GM19035 (cell line): ENCODE results near the gene RBM8A.
"Not testable (repeated sequence)": the region's sequence is repeated elsewhere in the genome, so short reads cannot be mapped to it uniquely, and the experiment has no call there.

Experiments used
- ATAC-seq: cut with Tn5 transposase; IDR thresholded peaks from one replicate; pipeline ENCODE4 v1.9.1; 2021; ENCODE audit not compliant: unreplicated experiment

Gene RBM8A

DNA sequence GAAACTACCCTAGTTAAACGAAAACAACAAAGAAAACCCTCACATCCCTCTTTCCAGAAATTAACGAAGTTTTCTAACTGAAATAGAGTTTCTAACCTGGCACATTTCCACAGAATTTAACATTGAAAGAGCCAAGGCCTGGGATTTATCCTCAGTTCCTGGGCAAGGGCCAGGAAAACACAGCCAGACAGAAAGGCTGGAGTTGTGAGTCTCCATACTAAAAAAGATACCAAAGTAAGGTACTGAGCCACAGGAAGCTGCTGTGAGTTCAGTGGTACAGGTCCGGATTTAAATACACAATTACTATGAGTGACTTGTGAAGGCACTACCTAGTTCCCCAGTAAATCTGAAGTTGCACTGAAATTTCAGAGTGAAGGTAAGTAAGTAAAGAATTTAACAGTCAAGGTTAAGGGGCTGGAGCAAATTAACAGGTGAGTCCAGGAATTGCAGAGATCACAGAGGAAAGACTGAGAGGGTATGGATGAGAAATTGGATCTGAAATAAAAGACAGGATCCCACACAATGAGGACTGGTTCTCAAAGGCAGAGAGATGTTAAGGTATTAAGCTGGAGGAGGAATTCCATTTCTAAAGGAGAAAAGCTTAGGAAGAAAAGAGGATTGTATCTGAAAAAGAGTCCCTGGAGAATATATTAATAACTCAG is 29.6 kb upstream of the RBM8A start:
- no peak for ATAC-seq

DNA sequence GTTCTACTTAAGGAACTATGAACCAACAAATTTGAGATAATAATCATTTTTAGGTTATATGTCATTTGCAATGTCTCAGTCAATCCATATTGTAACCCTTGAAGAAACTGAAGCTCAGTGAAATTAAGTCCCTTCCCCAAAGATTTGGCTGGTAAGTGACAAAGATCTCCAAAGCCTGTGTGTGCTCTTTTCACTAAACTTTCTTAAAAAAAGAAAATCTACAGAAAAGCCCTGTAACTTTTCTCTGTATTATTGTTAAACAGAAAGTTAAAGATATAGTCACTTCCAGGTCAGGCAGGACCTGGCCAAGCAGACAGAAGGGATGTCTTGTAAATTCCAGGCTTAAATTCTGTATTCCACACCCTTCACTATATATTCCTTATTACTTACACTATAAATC is 29.1 kb upstream of the RBM8A start:
- ATAC-seq, result no peak

DNA sequence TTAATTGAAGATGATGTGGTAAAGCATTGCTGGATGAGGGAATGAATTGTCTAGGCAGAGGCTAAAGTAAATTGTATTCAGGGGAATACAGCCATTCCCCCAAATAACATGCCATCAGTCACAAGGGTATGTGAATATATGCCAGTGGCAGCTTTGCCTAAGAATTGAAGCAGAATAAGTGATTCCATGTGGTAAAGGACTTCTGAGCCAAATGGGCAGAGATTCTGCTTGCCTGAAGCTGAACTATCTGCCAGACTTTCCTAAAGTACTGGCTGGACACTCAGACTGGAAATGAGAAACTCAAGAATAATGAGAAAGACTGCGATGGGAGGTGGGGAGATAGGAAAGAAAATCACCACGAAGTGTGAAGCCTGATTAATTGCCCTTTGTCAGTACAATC is 28.2 kb upstream of the RBM8A start:
- ATAC-seq, result no peak

DNA sequence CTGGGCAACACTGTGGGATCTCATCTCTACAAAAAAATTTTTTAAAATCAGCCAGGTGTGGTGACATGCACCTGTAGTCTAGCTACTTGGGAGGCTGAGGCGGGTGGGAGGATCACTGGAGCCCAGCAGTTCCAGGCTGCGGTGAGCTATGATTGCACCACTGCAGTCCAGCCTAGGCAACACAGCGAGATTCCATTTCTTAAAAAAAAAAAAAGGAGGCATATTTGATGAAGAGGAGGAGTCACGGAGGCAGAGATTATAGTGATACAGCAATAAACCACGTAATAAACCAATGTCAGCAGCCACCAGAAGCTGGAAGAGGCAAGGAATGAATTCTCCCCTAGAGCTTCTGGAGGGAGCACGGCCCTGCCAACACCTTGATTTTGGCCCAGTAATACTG is 26.6 kb upstream of the RBM8A start:
- no peak for ATAC-seq

DNA sequence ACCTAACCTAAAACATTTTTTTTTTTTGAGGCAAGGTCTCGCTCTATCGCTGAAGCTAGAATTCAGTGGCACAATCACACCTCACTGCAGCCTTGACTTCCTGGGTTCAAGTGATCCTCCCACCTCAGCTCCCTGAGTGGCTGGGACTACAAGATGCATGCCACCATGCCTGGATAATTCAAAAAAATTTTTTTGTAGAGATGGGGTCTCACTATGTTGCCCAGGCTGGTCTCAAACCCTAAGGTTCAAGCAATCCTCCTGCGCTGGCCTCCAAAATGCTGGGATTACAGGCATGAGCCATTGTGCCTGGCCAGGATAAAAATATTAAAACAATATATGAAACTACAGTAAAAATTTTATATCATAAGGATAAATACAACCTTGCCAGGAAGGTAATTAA is 25.6 kb upstream of the RBM8A start:
- ATAC-seq, result no peak

DNA sequence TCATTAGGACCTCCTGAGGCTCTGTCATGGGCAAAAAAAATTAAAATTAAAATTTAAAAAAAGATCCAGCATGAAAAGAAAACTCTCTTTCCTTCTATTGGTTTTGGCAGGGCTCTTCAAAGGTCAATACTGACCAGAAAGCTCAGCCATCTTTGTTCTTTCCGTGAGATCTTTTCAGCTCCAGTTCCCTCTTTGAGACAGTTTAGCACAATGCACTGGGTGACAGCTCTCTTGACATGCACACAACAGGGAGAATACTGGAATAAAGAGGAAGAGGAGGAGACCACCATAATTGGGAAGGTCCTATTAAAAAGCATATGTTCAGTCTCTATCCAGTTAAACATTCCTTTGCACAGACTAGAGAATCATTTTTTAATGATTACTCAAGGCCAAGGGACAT is 24.2 kb upstream of the RBM8A start:
- ATAC-seq, result no peak

DNA sequence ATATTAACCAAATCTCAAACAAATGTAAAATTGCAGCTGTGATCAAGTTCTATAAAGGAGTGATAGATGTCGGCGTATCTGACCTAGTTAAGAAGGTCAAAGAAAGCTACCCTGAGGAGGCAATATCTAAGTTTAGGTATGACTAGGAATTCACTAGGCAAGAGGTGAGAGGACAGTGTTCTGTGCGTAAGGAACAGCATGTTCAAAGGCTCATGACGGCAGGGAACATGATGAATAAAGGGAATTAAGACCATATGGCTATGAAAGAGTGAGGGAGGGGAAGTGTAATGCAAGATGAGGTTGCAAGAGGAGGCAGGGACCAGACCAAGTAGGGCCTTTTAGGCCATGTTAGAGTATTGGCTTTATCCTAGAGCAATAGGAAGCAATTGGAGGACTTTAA is 21.9 kb upstream of the RBM8A start:
- ATAC-seq, result no peak

DNA sequence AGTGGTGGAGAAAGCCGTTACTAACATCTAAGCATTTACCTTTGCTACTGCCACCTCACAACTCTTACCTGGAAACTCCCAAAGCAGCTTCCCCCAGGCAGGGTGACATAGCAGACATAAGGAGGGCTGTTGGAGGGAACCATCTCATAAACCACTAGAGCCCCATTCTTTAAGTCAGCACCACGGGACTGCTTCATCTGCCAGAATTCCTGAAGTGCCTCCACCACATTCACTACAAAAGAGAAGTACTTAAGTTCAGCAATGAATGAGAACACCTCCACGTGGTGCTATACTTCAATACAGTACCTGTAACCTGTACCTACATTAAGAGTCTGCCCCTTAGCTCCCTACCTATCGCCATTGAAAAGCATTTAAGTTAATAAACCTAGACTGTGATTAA is 20.3 kb upstream of the RBM8A start:
- no peak for ATAC-seq

- ATAC-seq, result no peak
Measured at GRCh38 chr1:145946477-145946986, 19.2 kb upstream of the RBM8A start.

- ATAC-seq, result no peak
Measured at GRCh38 chr1:145944532-145944931, 17.2 kb upstream of the RBM8A start.

DNA sequence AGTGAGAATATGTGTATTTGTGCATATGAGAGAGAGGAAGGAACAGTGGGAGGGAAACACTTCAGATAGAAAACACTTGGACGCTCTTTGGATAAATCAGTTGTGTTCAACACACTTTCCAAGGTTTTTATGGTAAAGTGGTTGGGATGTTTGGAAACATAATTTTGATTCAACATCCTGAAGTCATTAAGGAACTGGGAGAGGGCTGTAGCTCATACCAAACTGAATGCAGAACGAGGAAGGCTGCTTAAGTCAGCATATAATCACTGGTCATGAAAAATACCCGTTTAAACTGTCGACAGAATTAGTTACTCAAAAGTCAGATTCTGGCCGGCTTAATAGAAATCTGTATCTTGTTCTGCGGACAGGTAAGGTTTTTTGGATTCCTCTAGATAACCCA is 15.6 kb upstream of the RBM8A start:
- no peak for ATAC-seq

- no peak for ATAC-seq
Measured at GRCh38 chr1:145942405-145942804, 15.1 kb upstream of the RBM8A start.

DNA sequence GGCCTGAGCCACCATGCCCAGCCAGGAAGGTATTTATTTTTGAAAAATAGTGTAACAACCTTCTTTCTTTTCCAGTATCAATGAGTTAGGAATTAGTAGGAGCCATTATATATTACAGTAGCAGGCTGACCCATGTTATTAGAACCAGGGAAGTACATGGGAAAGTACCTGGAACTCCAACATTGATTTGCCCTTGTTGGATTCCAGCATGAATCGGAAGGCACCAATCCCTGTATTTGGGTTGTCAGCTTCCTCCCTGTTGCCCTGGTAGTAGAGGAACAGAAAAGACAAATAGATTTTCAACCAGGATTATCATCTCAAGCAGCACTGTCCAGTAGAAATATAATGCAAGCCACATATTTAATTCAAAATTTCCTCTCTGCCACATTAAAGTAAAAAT is 10.2 kb upstream of the RBM8A start:
- no peak for ATAC-seq

GRCh38 chr1:145936247-145936646 is 9.0 kb upstream of the RBM8A start:
- ATAC-seq, result no peak

- ATAC-seq, result no peak
Measured at GRCh38 chr1:145935708-145936107, 8.4 kb upstream of the RBM8A start.

GRCh38 chr1:145932522-145933009 is 5.3 kb upstream of the RBM8A start:
- ATAC-seq, result not testable (repeated sequence)

DNA sequence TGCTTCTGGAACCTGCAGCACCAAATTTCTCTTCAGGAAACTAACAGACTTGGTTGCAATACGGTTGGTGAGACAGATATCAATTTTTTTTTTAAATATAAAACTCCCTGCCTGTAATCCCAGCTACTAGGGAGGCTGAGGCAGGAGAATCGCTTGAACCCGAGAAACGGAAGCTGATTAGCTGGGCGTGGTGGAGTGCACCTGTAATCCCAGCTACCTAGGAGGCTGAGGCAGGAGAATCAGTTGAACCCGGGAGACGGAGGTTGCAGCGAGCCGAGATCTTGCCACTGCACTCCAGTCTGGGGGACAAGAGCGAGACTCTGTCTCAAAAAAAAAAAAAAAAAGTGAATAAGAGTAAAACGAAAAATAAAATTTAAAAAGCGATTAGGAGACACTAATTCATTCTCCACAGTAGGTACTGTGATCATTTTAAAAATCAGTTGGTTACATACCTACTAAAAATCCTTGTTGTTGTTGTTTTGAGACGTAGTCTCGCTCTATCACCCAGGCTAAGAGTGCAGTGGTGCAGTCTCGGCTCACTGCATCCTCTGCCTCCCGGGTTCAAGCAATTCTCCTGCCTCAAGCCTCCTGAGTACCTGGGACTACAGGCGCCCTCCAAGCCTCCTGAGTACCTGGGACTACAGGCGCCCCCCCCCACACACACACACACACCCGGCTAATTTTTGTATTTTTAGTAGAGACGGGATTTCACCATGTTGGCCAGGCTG is 796 bp upstream of the RBM8A start:
- no peak for ATAC-seq

DNA sequence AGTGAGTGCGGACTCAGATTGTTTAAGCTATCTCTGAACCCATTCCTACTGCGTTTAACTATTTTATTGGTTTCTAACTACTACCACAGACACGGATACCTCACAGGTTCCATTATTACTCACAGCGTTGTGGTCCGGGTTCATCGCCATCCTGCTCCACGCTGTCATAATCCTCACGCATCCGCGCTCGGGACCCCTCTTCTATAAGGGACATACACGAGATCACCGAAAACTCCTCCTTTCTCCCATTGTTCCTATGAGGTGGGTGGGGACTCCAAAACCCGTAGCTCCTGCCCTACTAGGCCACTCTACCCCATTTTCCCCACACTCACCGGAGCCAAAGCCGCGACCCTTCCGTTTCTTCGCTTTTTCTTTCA is 610 bp downstream of the RBM8A start:
- peak; percentile 10 for ATAC-seq

DNA sequence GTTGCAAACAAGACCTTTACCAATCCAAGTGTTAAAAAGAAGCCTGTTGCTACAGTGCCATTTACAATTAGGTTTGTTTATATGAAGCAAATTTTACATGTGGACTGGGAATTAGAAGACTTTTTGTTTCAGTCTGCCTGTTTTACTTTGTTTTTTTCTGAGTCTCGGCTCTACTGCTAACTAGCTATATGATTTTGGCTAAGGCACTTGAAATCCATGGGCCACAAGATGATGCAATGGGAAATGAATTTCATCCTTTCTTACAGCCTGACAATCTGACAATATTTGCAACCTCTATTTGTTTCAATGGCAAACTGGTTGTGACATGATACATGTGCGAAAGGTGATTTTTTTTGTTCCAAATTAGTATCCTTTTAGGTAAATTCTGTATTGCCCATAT is 5.0 kb downstream of the RBM8A start:
- no peak for ATAC-seq

- not testable (repeated sequence) for ATAC-seq
Measured at GRCh38 chr1:145920297-145920696, 7.0 kb downstream of the RBM8A start.

- ATAC-seq, result peak; percentile 12
Measured at GRCh38 chr1:145918992-145919939, 8.0 kb downstream of the RBM8A start.
